ENCODE data around the gene COL9A3.

The COL9A3 gene

DNA sequence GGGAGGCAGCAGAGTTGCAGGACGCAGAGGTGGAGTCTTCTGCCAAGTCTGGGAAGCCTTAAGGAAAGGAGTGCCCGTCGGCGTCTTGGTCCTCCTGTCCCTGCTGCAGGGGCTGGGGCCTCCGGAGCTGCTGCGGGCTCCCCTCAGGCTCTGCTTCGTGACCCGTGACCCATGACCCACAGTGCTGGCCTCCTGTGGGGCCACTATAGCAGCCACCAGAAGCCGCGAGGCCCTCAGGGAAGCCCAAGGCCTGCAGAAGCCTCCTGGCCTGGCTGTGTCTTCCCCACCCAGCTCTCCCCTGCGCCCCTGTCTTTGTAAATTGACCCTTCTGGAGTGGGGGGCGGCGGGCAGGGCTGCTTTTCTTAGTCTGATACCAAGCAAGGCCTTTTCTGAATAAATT, 3.3 kb upstream of the COL9A3 start:
- no peaks in the 10 kb centered on the region for H3K79me2 ChIP-seq (ENCODE audit: insufficient read depth, low read depth)
- no peaks in the 10 kb centered on the region for H4K20me1 ChIP-seq (ENCODE audit: insufficient read depth)
- no peak overlapping the region for H2AFZ ChIP-seq (ENCODE audit: low read depth)
- H3K4me3 ChIP-seq (IDR thresholded peaks at IDR 0.05; ENCODE audit: insufficient read depth, low read depth, low read length) = no peak overlapping the region
- peaks cover 30% of the 10 kb centered on the region for H3K27me3 ChIP-seq (ENCODE audit: insufficient read depth, low read depth)
- no peak overlapping the region for H3K27ac ChIP-seq
- H3K4me2 ChIP-seq = no peak overlapping the region
- H3K4me1 ChIP-seq (ENCODE audit: low read depth, poor library complexity, severe bottlenecking) = no peaks in the 10 kb centered on the region
- H3K9ac ChIP-seq = no peak overlapping the region
- TF ChIP-seq CTCF (conservative IDR thresholded peaks at IDR 0.05; ENCODE audit: low read depth, low read length) = no peak
- no peaks in the 10 kb centered on the region; the same call in 1 of the 2 replicates for H3K36me3 ChIP-seq (ENCODE audit: insufficient read depth)

DNA sequence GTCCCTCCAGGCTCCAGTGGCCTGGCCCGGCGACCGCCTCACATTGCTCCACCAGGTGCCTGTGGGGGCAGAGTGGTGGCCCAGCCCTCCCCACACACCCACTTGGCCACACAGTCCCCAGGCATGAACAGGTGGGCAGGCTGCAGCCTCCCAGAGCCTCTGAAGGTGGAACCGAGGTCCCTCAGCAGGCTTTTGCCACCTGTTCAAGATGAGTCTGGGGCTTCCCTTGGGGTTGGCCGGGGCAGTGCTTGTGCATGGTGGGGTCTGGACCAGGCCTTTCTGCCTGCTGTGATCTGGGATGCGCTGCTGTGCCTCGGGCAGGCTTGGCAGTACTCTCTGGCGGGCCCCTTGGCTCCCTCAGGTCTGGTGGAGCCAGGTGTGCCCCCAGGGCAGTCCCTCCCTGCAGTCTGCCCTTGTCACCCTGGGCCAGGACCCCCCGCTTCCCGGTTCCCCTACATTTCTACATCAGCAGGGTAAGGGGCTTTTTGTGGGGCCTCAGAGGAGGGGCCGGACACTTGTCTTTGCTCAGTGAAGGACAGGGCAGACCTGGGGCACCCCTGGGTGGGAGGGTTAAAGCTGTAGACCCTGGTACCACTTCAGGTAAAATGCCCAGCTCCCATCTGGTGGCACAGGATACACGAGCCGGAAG, 2.7 kb upstream of the COL9A3 start:
- H3K4me2 ChIP-seq = no peak overlapping the region
- TF ChIP-seq CTCF (conservative IDR thresholded peaks at IDR 0.05; ENCODE audit: low read depth, low read length) = no peak
- no peaks in the 10 kb centered on the region for H3K4me1 ChIP-seq (ENCODE audit: low read depth, poor library complexity, severe bottlenecking)
- no peak overlapping the region for H3K9ac ChIP-seq
- H3K4me3 ChIP-seq (IDR thresholded peaks at IDR 0.05; ENCODE audit: insufficient read depth, low read depth, low read length) = no peak overlapping the region
- peaks cover 36% of the 10 kb centered on the region for H3K27me3 ChIP-seq (ENCODE audit: insufficient read depth, low read depth)
- H4K20me1 ChIP-seq (ENCODE audit: insufficient read depth) = no peaks in the 10 kb centered on the region
- no peaks in the 10 kb centered on the region for H3K79me2 ChIP-seq (ENCODE audit: insufficient read depth, low read depth)
- H3K36me3 ChIP-seq (ENCODE audit: insufficient read depth) = no peaks in the 10 kb centered on the region
- no peak overlapping the region for H3K27ac ChIP-seq
- no peak overlapping the region for H2AFZ ChIP-seq (ENCODE audit: low read depth)

DNA sequence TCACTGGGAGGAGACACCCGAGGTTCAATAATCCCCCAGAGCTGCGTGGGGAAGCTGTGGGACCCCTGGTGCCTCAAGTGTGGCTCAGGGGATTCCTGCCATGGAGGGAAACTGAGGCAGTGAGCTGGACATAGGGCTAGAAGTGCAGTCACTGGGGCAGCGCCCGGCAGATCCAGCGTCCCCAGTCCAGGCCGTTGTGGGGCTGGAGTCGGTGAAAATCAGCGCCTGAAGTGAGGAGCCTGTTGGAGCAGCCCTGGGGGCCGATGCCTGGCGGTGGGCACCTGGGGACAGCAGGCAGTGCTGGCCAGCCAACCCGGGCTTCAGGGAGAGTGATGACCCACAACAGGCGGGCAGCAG, 2.2 kb upstream of the COL9A3 start:
- no peaks in the 10 kb centered on the region for H3K4me1 ChIP-seq (ENCODE audit: low read depth, poor library complexity, severe bottlenecking)
- no peak overlapping the region for H2AFZ ChIP-seq (ENCODE audit: low read depth)
- H3K27ac ChIP-seq = no peak overlapping the region
- no peaks in the 10 kb centered on the region for H3K36me3 ChIP-seq (ENCODE audit: insufficient read depth)
- H3K27me3 ChIP-seq (ENCODE audit: insufficient read depth, low read depth) = peaks cover 41% of the 10 kb centered on the region
- H3K79me2 ChIP-seq (ENCODE audit: insufficient read depth, low read depth) = no peaks in the 10 kb centered on the region
- no peaks in the 10 kb centered on the region for H4K20me1 ChIP-seq (ENCODE audit: insufficient read depth)
- no peak overlapping the region for H3K4me2 ChIP-seq
- no peak for TF ChIP-seq CTCF (conservative IDR thresholded peaks at IDR 0.05; ENCODE audit: low read depth, low read length)
- no peak overlapping the region for H3K4me3 ChIP-seq (IDR thresholded peaks at IDR 0.05; ENCODE audit: insufficient read depth, low read depth, low read length)
- H3K9ac ChIP-seq = no peak overlapping the region

DNA sequence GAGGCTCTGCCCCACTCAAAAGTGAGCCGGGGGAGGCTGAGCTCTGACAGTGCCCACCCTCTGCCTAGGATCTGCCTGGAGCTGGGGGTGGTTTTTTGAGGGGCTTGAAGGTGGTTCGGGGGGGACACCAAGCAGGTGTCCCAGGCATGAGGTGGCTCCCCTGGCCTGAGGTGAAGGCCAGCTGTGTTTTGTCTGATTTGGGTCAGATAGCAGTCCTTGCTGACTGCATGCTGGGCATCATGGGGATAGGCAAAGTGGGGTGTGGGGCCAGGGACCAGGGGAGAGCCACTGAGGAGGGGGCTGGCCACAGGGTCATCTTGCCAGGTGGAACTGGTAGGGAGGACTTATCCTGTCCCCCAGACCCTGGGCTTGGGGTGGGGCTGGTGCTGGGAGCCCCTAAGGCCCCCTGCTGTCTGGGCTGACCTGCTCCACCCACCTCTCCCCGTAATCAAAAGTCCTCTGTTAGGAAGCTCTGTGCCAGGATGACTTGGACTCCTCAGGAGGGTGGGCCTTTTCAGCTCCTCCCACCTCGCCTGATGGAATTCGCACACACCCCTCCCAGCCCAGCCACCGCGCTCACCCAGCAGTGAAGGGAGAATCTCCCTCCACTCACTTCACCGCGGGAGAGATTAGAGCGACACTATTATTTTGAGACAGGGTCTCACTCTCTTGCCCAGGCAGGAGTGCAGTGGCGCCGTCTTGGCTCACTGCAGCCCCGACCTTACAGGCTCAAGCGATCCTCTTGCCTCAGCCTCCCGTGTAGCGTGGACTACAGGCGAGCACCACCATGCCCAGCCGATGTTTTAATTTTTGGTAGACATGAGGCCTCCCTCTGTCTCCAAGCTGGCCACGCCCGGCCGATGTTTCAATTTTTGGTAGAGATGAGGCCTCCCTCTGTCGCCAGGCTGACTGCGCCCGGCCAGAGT, 1.5 kb upstream of the COL9A3 start:
- no peaks in the 10 kb centered on the region for H3K4me1 ChIP-seq (ENCODE audit: low read depth, poor library complexity, severe bottlenecking)
- peaks cover 46% of the 10 kb centered on the region for H3K27me3 ChIP-seq (ENCODE audit: insufficient read depth, low read depth)
- H2AFZ ChIP-seq (ENCODE audit: low read depth) = no peak overlapping the region
- no peak overlapping the region for H3K27ac ChIP-seq
- no peak overlapping the region for H3K4me2 ChIP-seq
- H4K20me1 ChIP-seq (ENCODE audit: insufficient read depth) = no peaks in the 10 kb centered on the region
- no peak overlapping the region for H3K4me3 ChIP-seq (IDR thresholded peaks at IDR 0.05; ENCODE audit: insufficient read depth, low read depth, low read length)
- TF ChIP-seq CTCF (conservative IDR thresholded peaks at IDR 0.05; ENCODE audit: low read depth, low read length) = no peak
- H3K79me2 ChIP-seq (ENCODE audit: insufficient read depth, low read depth) = no peaks in the 10 kb centered on the region
- H3K36me3 ChIP-seq (ENCODE audit: insufficient read depth) = no peaks in the 10 kb centered on the region
- no peak overlapping the region for H3K9ac ChIP-seq
